SK-N-SH (cell line): Measurements from ENCODE around the gene CDK10. TPM values are rescaled to one million over a fixed set of nuclear protein-coding genes. Genes with fewer than 3 reads are reported as not detected.

Source experiments
- CTCF ChIA-PET: fragments of 300-600, 350-600 bp; formaldehyde crosslinking; extraction: SDS; loops from one replicate; lab custom pipeline; 2021; lab: Yijun Ruan, JAX
- POLR2A ChIA-PET: fragments of 350-600 bp; sonication (Branson Sonifier 250); formaldehyde crosslinking; extraction: SDS; loops from one replicate; lab custom pipeline; 2020; ENCODE audit warnings: antibody characterized with exemption, inconsistent platforms; lab: Yijun Ruan, JAX
- DNase-seq: peaks from one replicate; pipeline ENCODE4 v3.0.0; 2012
- H2AFZ ChIP-seq: fragments of 200-600 bp; sonication (generic); 2 replicates; pipeline ENCODE4 v1.8.1; 2016; ENCODE audit warnings: antibody characterized with exemption, mild to moderate bottlenecking, low read depth
- H3F3A ChIP-seq: fragments of 200-600 bp; sonication (generic); replicated peaks from 2 replicates; pipeline ENCODE3; 2016; ENCODE audit warnings: antibody characterized with exemption, mild to moderate bottlenecking; ENCODE audit not compliant: insufficient read depth
- H3K27ac ChIP-seq, 2 experiments: fragments of 200-500 bp in 1 of 2; fragments of 200-600 bp in 1 of 2; sonication (Bioruptor generic) in 1 of 2; sonication (generic), shearing (Covaris generic) in 1 of 2; 2 replicates each; pipeline versions ENCODE4 v1.5.1 to v1.6.1; 2014 to 2016; ENCODE audit warnings: low read depth in 2 of 2, inconsistent platforms in 1 of 2, low read length in 1 of 2, mild to moderate bottlenecking in 1 of 2, mixed read lengths in 1 of 2
- H3K27me3 ChIP-seq: fragments of 200-600 bp; sonication (generic), shearing (Covaris generic); 2 replicates; pipeline ENCODE4 v1.6.1; 2016; ENCODE audit warnings: mixed run types; ENCODE audit not compliant: insufficient read depth
- H3K36me3 ChIP-seq, 2 experiments: fragments of 200-500 bp in 1 of 2; fragments of 200-600 bp in 1 of 2; sonication (Bioruptor generic) in 1 of 2; sonication (generic) in 1 of 2; replicated peaks in 1 of 2; 2 replicates each; pipeline versions ENCODE3 to v1.5.1; 2014 to 2016; ENCODE audit warnings: low read length in 1 of 2, mild to moderate bottlenecking in 1 of 2; ENCODE audit not compliant: insufficient read depth in 2 of 2, control insufficient read depth in 1 of 2
- H3K4me1 ChIP-seq, 2 experiments: fragments of 200-500 bp in 1 of 2; fragments of 200-600 bp in 1 of 2; sonication (Bioruptor generic) in 1 of 2; sonication (generic), shearing (Covaris generic) in 1 of 2; 2 replicates each; pipeline versions ENCODE4 v1.5.1 to v1.6.1; 2014 to 2016; ENCODE audit warnings: low read depth in 1 of 2, low read length in 1 of 2, mixed run types in 1 of 2; ENCODE audit not compliant: insufficient read depth in 2 of 2, control insufficient read depth in 1 of 2
- H3K4me2 ChIP-seq: fragments of 200-600 bp; sonication (generic), shearing (Covaris generic); 2 replicates; pipeline ENCODE4 v1.6.1; 2017; ENCODE audit warnings: mixed run types
- H3K4me3 ChIP-seq, 2 experiments: fragments of 200-500 bp in 1 of 2; fragments of 200-600 bp in 1 of 2; sonication (Bioruptor generic) in 1 of 2; sonication (generic), shearing (Covaris generic) in 1 of 2; 2 replicates each; pipeline versions ENCODE4 v1.5.1 to v1.8.1; 2014 to 2016; ENCODE audit warnings: low read depth in 2 of 2, inconsistent platforms in 1 of 2, low read length in 1 of 2, mild to moderate bottlenecking in 1 of 2, mixed read lengths in 1 of 2, moderate library complexity in 1 of 2
- H3K79me2 ChIP-seq: fragments of 200-600 bp; sonication (generic); 2 replicates; pipeline ENCODE4 v1.8.1; 2017; ENCODE audit warnings: mild to moderate bottlenecking; ENCODE audit not compliant: insufficient read depth
- H3K9ac ChIP-seq: fragments of 200-600 bp; sonication (generic); 2 replicates; pipeline ENCODE4 v1.6.1; 2017; ENCODE audit warnings: mixed run types
- H3K9me2 ChIP-seq: fragments of 200-600 bp; sonication (generic); 2 replicates; pipeline ENCODE4 v1.6.1; 2017; ENCODE audit warnings: mixed run types
- H3K9me3 ChIP-seq: fragments of 200-600 bp; sonication (generic); 2 replicates; pipeline ENCODE4 v1.6.1; 2017; ENCODE audit warnings: mixed run types, mild to moderate bottlenecking, moderate library complexity
- H4K20me1 ChIP-seq: fragments of 200-600 bp; sonication (generic); 2 replicates; pipeline ENCODE4 v1.6.1; 2017; ENCODE audit warnings: mild to moderate bottlenecking, mixed run types; ENCODE audit not compliant: insufficient read depth
- GATA2 ChIP-seq: sonication (generic); formaldehyde crosslinking; IDR thresholded peaks from 2 replicates; pipeline ENCODE4 v1.5.0; 2020; ENCODE audit warnings: mild to moderate bottlenecking, missing genetic modification reagents
- MXI1 ChIP-seq: IDR thresholded peaks from 2 replicates; pipeline ENCODE4 v1.6.1; 2012; ENCODE audit warnings: mild to moderate bottlenecking, low read depth, low read length, improper control_type of control experiment
- NFIC ChIP-seq: IDR thresholded peaks from 2 replicates; pipeline ENCODE4 v1.4.0; 2012; ENCODE audit warnings: borderline replicate concordance
- RCOR1 ChIP-seq: fragments of 150-350 bp; IDR thresholded peaks from 2 replicates; pipeline ENCODE4 v1.6.1; 2017; ENCODE audit warnings: antibody characterized with exemption, low read length
- RFX5 ChIP-seq: IDR thresholded peaks from 2 replicates; pipeline ENCODE4 v1.6.1; 2012; ENCODE audit warnings: mild to moderate bottlenecking, improper control_type of control experiment, low read length
- ZBTB33 ChIP-seq: IDR thresholded peaks from 2 replicates; pipeline ENCODE4 v1.4.0; 2012; ENCODE audit warnings: low read depth, borderline replicate concordance
- WGBS: methylation state at CpG from one replicate; pipeline ENCODE4 v1.1.6; 2017; ENCODE audit warnings: low lambda C conversion rate; 5-methylcytosine and 5-hydroxymethylcytosine counted together
- polyA plus RNA-seq, 3 experiments: library from polyadenylated mRNA; depleted of rRNA; stranded (reverse); fragments of >200 nt; gene quantifications; 2 replicates each; pipeline ENCODE4 v1.2.3, GENCODE V29; 2012
- TF ChIP-seq, protein P1 (sequence below): IDR thresholded peaks from 2 replicates; pipeline ENCODE4 v1.6.1; 2012; ENCODE audit warnings: mild to moderate bottlenecking, low read depth, low read length, moderate library complexity
- TF ChIP-seq, protein P2 (sequence below): fragments of 200-600 bp; sonication (generic); IDR thresholded peaks from 2 replicates; pipeline ENCODE4 v1.6.1; 2017; ENCODE audit warnings: antibody characterized with exemption, mild to moderate bottlenecking, moderate library complexity
- TF ChIP-seq, protein P3 (sequence below): fragments of 150-350 bp; IDR thresholded peaks from 2 replicates; pipeline ENCODE4 v1.6.1; 2016; ENCODE audit warnings: mild to moderate bottlenecking, low read depth, low read length

Gene CDK10
- polyA plus RNA-seq, 1 of the 3 experiments (the other 2 are of a cell fraction), result 84.7 TPM

DNA sequence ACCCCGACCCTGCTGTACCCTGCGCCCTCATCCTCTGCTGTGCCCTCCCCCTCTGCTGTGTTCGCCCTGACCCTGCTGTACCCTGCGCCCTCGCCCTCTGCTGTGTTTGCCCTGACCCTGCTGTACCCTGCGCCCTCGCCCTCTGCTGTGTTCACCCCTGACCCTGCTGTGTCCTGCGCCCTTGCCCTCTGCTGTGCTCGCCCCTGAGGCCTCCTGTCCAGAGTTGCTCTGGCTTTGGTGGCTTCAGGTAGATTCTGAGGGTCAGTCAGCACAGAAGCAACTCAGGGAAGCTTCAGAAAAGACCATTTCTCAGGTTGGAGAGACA lies 46.4 kb downstream of the CDK10 start:
- Histone ChIP-seq H2AFZ (no peak overlapping the region), H4K20me1 (no peaks in the 10 kb centered on the region; the same call in 1 of the 2 replicates), H3K4me2 (no peak overlapping the region), H3K27me3 (no peaks in the 10 kb centered on the region), H3K79me2 (peaks cover 21% of the 10 kb centered on the region; the same call in 1 of the 2 replicates), H3K36me3 (peaks cover 51 to 55% of the 10 kb centered on the region in 2 experiments), H3K9ac (no peak overlapping the region), H3K9me2 (no peaks in the 10 kb centered on the region), H3K4me1 (no peaks in the 10 kb centered on the region; a peak in 1 of 4 replicates), H3K9me3 (no peaks in the 10 kb centered on the region), H3K27ac (no peak overlapping the region), H3K4me3 (no peak overlapping the region), H3F3A (peaks cover 9% of the 10 kb centered on the region)
- 96% methylated on average over 8 of the region's 9 CpGs for WGBS
- TF ChIP-seq MXI1 (no peak), GATA2 (CRISPR knock-in tag) (no peak)
- TF ChIP-seq, protein P1, sequence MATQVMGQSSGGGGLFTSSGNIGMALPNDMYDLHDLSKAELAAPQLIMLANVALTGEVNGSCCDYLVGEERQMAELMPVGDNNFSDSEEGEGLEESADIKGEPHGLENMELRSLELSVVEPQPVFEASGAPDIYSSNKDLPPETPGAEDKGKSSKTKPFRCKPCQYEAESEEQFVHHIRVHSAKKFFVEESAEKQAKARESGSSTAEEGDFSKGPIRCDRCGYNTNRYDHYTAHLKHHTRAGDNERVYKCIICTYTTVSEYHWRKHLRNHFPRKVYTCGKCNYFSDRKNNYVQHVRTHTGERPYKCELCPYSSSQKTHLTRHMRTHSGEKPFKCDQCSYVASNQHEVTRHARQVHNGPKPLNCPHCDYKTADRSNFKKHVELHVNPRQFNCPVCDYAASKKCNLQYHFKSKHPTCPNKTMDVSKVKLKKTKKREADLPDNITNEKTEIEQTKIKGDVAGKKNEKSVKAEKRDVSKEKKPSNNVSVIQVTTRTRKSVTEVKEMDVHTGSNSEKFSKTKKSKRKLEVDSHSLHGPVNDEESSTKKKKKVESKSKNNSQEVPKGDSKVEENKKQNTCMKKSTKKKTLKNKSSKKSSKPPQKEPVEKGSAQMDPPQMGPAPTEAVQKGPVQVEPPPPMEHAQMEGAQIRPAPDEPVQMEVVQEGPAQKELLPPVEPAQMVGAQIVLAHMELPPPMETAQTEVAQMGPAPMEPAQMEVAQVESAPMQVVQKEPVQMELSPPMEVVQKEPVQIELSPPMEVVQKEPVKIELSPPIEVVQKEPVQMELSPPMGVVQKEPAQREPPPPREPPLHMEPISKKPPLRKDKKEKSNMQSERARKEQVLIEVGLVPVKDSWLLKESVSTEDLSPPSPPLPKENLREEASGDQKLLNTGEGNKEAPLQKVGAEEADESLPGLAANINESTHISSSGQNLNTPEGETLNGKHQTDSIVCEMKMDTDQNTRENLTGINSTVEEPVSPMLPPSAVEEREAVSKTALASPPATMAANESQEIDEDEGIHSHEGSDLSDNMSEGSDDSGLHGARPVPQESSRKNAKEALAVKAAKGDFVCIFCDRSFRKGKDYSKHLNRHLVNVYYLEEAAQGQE, result no peak
- TF ChIP-seq, protein P2, sequence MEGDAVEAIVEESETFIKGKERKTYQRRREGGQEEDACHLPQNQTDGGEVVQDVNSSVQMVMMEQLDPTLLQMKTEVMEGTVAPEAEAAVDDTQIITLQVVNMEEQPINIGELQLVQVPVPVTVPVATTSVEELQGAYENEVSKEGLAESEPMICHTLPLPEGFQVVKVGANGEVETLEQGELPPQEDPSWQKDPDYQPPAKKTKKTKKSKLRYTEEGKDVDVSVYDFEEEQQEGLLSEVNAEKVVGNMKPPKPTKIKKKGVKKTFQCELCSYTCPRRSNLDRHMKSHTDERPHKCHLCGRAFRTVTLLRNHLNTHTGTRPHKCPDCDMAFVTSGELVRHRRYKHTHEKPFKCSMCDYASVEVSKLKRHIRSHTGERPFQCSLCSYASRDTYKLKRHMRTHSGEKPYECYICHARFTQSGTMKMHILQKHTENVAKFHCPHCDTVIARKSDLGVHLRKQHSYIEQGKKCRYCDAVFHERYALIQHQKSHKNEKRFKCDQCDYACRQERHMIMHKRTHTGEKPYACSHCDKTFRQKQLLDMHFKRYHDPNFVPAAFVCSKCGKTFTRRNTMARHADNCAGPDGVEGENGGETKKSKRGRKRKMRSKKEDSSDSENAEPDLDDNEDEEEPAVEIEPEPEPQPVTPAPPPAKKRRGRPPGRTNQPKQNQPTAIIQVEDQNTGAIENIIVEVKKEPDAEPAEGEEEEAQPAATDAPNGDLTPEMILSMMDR, result no peak
- DNase-seq, result no peak
- ChIA-PET POLR2A (no interaction called here), CTCF (interaction anchor here (1.2 kb wide), 1 partner anchor 19 kb away, joined by 3 read pairs; no protein-coding TSS in a partner anchor)

DNA sequence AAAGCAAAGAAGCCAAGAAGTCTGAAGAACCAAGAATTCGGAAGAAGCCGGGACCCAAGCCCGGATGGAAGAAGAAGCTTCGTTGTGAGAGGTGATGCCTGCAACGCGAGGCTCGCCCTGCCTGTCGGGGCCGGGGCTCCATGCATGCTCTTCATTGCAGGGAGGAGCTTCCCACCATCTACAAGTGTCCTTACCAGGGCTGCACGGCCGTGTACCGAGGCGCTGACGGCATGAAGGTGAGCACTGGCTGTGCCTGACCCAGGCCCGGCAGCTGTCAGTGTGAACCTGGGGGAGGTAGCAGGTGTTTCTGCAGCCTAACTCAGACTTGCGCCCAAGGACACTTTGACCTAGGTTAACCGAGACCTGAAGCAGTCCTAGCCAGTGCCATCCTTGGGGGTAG lies 46.8 kb downstream of the CDK10 start:
- H3F3A ChIP-seq, result peaks cover 9% of the 10 kb centered on the region
- peaks cover 21% of the 10 kb centered on the region; the same call in 1 of the 2 replicates for H3K79me2 ChIP-seq
- no peak overlapping the region for H3K4me2 ChIP-seq
- ChIA-PET POLR2A (no interaction called here), CTCF (interaction anchor here (0.9 to 1.2 kb wide), 2 partner anchors 19 to 127 kb away, joined by 3 read pairs; no protein-coding TSS in a partner anchor)
- no peaks in the 10 kb centered on the region; the same call in 1 of the 2 replicates for H4K20me1 ChIP-seq
- no peak overlapping the region for H3K9ac ChIP-seq
- WGBS, result 88% methylated on average over 14 of the region's 17 CpGs
- H2AFZ ChIP-seq, result no peak overlapping the region
- H3K36me3 ChIP-seq, result peaks cover 51 to 59% of the 10 kb centered on the region in 2 experiments
- no peaks in the 10 kb centered on the region for H3K9me3 ChIP-seq
- TF ChIP-seq, protein P1, result no peak
- TF ChIP-seq, protein P3, sequence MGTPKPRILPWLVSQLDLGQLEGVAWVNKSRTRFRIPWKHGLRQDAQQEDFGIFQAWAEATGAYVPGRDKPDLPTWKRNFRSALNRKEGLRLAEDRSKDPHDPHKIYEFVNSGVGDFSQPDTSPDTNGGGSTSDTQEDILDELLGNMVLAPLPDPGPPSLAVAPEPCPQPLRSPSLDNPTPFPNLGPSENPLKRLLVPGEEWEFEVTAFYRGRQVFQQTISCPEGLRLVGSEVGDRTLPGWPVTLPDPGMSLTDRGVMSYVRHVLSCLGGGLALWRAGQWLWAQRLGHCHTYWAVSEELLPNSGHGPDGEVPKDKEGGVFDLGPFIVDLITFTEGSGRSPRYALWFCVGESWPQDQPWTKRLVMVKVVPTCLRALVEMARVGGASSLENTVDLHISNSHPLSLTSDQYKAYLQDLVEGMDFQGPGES, result no peak
- TF ChIP-seq RCOR1 (no peak), ZBTB33 (no peak), RFX5 (no peak), NFIC (no peak)
- TF ChIP-seq, protein P2, result no peak
- H3K9me2 ChIP-seq, result no peaks in the 10 kb centered on the region
- no peaks in the 10 kb centered on the region; a peak in 1 of 4 replicates for H3K4me1 ChIP-seq
- no peak overlapping the region for H3K4me3 ChIP-seq
- no peak for DNase-seq
- no peak overlapping the region for H3K27ac ChIP-seq
- H3K27me3 ChIP-seq, result no peaks in the 10 kb centered on the region
